Ascending aorta (tissue), 2 donors: ENCODE data around the gene ATXN7L1. TPM values are rescaled to one million over a fixed set of nuclear protein-coding genes. Genes with fewer than 3 reads are reported as not detected.
A peak's percentile ranks its signal among the peaks of the same experiment; 100 is the strongest.

Experiments used
- DNase-seq, 2 donors: peaks; one replicate each; pipeline ENCODE4 v3.0.0-alpha.2; 2019; ENCODE audit warnings: low spot score in 2 of 2
- H3K27ac ChIP-seq, 2 donors: fragments of 200-600 bp; sonication (generic); one replicate each; pipeline ENCODE4 v1.5.1; 2016 to 2017; ENCODE audit warnings: mild to moderate bottlenecking in 1 of 2
- H3K27me3 ChIP-seq: fragments of 200-600 bp; sonication (generic); one replicate; pipeline ENCODE4 v1.5.1; 2017
- H3K36me3 ChIP-seq, 2 donors: fragments of 200-600 bp; sonication (generic); one replicate each; pipeline ENCODE4 v1.5.1; 2016
- H3K4me1 ChIP-seq, 2 donors: fragments of 200-600 bp; sonication (generic); one replicate each; pipeline ENCODE4 v1.5.1; 2016 to 2017; ENCODE audit warnings: mild to moderate bottlenecking in 1 of 2
- H3K4me3 ChIP-seq, 2 donors: fragments of 200-600 bp; sonication (generic); one replicate each; pipeline ENCODE4 v1.5.1; 2016 to 2017; ENCODE audit warnings: mild to moderate bottlenecking in 1 of 2
- H3K9me3 ChIP-seq, 2 donors: fragments of 200-600 bp; sonication (generic); one replicate each; pipeline ENCODE4 v1.5.1; 2016
- intact Hi-C: fragments of 100-400 bp; cut with DNase I; formaldehyde crosslinking; loops from one replicate; pipeline ENCODE4 v1.15.1; 2023
- total RNA-seq: library from RNA; depleted of rRNA; stranded (reverse); fragments of >200 nt; gene quantifications from one replicate; pipeline ENCODE4 v1.1.0, GENCODE V29; 2016
- TF ChIP-seq, protein P1 (sequence below), 3 experiments: fragments of 200-600 bp in 2 of 3; fragments of 450-650 bp in 1 of 3; sonication (generic) in 2 of 3; IDR thresholded peaks; one replicate each; pipeline ENCODE4 v1.5.1; 2016 to 2019; ENCODE audit warnings: antibody characterized with exemption in 3 of 3, mild to moderate bottlenecking in 1 of 3, moderate library complexity in 1 of 3

The ATXN7L1 gene
- total RNA-seq, 1 donor from 2014 or later: 7.5 TPM

DNA sequence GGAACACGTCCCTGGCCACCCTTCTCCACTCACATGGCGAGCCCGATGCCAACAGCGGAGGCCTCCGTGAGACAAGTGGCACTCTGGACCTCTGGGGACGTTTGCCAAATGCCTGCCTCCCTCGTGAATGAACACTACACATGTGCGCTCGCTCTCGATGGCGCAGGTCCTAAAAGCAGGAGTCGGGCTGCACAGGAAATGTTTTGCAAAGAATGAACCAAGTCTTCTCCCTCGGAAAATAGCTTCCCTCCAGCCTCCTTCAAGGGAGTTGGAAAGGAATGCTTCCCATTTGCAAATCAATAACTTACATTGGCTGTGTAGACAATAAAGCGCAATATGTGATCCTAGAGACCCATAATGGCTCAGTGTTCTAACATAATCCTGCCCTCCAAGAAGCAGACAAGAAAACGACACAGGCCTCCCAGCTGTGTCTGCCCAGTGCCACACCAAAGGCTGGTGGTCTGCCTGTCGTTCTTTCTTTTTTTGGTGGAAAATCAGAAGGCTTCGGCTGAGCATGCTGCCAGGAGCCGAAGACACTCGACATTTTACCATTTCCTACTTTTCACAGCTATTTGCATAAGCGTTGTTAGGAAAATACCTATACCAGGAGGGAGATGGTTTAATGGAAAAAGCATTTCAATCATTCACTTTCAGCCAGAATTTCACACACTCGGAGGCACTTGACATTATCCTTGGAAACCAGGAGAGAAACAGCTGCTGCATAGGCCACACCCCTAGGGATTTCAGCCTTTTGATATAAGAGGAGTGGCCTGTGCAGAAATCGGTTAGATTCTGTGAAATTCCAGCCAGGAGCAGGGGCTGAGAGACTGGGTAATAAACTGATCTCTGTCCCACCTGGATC is 38.4 kb downstream of the ATXN7L1 start:
- TF ChIP-seq, protein P1, sequence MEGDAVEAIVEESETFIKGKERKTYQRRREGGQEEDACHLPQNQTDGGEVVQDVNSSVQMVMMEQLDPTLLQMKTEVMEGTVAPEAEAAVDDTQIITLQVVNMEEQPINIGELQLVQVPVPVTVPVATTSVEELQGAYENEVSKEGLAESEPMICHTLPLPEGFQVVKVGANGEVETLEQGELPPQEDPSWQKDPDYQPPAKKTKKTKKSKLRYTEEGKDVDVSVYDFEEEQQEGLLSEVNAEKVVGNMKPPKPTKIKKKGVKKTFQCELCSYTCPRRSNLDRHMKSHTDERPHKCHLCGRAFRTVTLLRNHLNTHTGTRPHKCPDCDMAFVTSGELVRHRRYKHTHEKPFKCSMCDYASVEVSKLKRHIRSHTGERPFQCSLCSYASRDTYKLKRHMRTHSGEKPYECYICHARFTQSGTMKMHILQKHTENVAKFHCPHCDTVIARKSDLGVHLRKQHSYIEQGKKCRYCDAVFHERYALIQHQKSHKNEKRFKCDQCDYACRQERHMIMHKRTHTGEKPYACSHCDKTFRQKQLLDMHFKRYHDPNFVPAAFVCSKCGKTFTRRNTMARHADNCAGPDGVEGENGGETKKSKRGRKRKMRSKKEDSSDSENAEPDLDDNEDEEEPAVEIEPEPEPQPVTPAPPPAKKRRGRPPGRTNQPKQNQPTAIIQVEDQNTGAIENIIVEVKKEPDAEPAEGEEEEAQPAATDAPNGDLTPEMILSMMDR (IDR thresholded peaks at IDR 0.05): no peak
- intact Hi-C loops: no loop called here
- Histone ChIP-seq H3K9me3 (no peaks in the 10 kb centered on the region), H3K36me3 (no peaks in the 10 kb centered on the region), H3K27ac (peak overlapping the region; percentile 30 to 41), H3K27me3 (no peaks in the 10 kb centered on the region), H3K4me1 (peaks cover 0 to 7% of the 10 kb centered on the region in 2 donors), H3K4me3 (no peak overlapping the region)
- no peak for DNase-seq

DNA sequence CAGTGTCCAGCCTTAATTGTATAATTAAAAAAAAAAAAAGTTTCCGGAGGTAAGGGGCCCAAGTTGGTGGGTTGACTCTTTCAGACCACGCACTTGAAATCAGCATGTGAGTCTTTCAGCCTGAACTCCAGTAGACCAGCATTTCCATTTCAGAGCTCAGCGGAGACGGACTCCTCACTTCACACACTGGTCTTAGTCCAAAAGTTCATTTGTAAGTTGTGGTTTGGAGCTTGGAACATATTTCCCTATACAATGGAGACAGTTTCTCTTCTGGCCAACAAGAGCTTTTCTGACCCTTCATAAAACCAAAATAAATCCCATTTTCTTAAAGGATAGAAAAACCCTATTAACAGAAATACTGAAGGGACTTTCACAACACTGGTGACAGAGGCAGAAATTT is 41.0 kb downstream of the ATXN7L1 start:
- TF ChIP-seq, protein P1 (IDR thresholded peaks at IDR 0.05): no peak
- DNase-seq: no peak
- intact Hi-C loops: no loop called here

DNA sequence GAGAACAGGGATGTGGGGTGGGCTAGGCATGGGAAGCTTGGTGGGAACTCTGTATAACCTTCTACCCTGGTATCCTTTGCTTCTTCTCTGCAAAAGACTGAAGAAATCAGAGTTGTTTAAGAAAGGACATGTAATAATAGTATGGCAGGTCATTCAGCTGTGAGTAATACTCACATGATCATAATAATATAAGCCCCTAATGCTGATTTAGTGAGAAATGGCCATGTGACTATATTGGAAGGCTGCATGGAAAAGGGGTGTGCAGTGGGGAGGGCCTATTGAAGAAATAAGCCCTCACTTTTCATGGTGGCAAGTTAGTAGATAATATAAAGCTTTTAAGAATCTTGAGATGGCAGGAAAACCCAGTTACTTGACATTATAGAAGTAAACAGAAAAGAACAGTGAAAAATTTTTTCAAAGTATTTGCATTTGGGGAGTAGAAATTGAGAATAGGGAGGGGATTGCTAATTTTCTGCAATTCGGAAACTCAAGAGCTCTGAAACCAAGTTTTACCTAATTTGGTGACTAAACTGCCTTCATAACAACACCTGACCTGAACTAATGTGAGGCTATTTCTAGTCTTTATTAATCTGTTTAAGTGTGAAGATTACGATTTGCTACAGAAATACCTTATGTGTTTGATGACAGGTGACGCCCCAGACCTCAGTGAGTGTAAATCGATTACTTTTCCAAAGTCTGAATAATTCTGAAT is 44.4 kb downstream of the ATXN7L1 start:
- Histone ChIP-seq H3K27me3 (no peaks in the 10 kb centered on the region), H3K27ac (no peak overlapping the region), H3K4me1 (no peaks in the 10 kb centered on the region), H3K9me3 (no peaks in the 10 kb centered on the region), H3K4me3 (no peak overlapping the region), H3K36me3 (no peaks in the 10 kb centered on the region)
- TF ChIP-seq, protein P1 (IDR thresholded peaks at IDR 0.05): no peak
- intact Hi-C loops: no loop called here
- DNase-seq: no peak

More for the DNA sequence above, 41.0 kb downstream of the ATXN7L1 start:
- no peaks in the 10 kb centered on the region for H3K27me3 ChIP-seq
- H3K4me1 ChIP-seq: peaks cover 0 to 7% of the 10 kb centered on the region in 2 donors
- H3K27ac ChIP-seq: no peak overlapping the region
- no peaks in the 10 kb centered on the region for H3K9me3 ChIP-seq
- no peaks in the 10 kb centered on the region for H3K36me3 ChIP-seq
- H3K4me3 ChIP-seq: no peak overlapping the region

DNA sequence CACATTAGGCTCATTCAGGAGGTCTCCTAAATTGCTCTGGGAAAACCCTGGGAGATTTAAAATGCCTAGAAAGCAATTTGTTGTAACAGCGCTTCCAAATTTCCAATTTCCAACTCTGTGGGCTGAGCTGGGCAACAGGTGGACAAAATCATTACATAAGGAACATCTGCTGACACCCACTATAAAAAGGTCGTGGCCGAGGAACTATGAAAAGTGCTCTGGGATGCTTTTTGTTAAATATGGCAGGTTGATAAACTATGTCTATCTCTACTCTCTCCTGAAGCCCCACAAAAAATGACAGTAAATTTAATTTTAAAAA is 45.1 kb downstream of the ATXN7L1 start:
- Histone ChIP-seq H3K36me3 (no peaks in the 10 kb centered on the region), H3K27me3 (no peaks in the 10 kb centered on the region), H3K4me1 (no peaks in the 10 kb centered on the region), H3K27ac (no peak overlapping the region), H3K4me3 (no peak overlapping the region), H3K9me3 (no peaks in the 10 kb centered on the region)
- no peak for DNase-seq
- TF ChIP-seq, protein P1 (IDR thresholded peaks at IDR 0.05): no peak
- intact Hi-C loops: no loop called here

DNA sequence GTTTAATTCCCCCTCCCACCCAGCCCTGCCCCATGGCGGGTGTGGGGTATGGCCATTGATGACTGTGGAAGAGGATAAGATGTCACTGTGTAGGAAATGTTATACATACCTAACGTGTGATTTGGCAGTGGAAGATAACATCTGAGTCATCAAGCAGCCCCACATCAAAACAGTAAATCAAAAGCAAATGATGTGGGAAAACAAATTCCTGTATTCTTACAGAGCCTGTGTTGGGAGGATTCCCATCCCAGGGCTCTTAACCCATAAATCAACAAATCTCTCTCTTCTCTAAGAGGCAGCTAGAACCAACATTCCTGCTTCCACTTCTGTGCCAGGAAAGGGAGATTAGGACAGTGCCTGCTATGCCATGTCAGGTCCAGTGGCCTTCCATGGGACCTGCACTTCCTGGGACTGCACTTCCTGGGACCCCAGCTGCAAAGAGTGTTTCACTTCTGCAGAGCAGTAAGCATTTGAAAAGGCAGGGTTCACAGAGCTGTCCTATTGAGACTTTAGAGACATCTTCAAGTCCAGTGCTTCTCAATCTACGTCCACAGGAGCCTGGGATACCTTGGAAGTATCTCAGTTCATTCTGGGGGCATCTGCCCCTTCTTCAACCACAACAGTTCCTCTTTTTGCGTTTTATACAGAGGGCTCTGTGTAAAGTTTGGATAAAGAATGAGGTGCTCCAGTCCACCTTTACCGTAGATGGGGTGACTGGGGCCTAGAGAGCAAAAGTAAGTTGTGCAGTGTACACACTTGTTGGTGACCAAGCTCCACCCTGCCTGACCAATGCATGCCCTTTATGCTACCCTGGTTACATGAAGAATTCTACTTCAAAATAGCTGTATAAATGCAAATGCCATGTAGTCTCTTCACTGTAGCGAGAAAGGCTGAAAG is 45.7 kb downstream of the ATXN7L1 start:
- Histone ChIP-seq H3K36me3 (no peaks in the 10 kb centered on the region), H3K9me3 (no peaks in the 10 kb centered on the region), H3K4me3 (no peak overlapping the region), H3K4me1 (no peaks in the 10 kb centered on the region), H3K27ac (no peak overlapping the region), H3K27me3 (no peaks in the 10 kb centered on the region)
- no peak for DNase-seq
- intact Hi-C loops: no loop called here
- TF ChIP-seq, protein P1 (IDR thresholded peaks at IDR 0.05): no peak
